ENCODE results near the gene KRT76.

The KRT76 gene

DNA sequence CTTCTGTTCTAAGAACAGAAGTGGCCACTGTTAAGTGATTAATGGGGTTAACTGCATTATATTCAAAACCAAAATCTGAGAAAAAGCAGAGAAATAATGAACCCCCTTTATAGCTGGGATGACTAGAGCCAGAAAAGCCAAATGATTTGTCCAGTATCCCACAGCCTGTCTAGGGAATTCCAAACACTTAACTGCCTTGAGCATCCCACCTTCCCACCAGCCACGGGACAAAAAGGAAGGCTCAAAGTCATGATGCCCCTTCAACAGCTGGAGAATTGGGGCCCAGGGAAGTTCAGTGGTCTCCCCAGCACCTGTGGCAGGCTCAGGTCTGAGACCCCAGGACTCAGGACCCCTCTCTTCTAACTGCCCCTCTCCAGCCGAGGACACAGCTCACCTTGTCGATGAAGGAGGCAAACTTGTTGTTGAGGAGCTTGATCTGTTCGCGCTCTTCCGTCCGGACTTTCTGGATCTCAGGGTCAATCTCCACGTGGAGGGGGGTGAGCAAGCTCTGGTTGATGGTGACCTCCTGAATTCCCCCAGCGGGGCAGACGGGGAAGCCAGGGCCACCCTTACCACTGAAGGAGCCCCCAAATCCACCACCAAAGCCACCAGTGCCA lies 36.2 kb upstream of the KRT76 start:
- in situ Hi-C loops (cut with MboI; ENCODE audit: low sequenced_read_pairs, unreplicated experiment) = no loop called here
- DNase-seq (ENCODE audit: low spot score) = no peak

DNA sequence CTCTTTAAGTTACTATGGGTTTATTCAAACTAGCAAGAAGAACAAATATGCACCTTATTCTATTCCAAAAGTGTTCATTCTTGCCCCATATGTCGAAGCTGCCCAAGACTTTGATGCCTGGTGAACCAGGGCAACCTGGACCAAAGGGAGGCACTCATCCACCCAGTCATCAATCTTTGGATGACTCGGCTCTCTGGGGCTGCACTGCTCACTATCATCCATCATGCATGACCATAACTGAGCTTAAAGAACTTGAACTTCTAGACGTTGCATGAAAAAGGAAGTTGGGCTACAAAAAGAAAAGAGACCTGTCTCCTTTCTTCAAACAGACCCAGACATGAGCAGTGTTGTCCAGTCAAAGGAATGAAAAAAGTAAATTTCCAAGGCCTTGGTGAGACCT lies 35.6 kb upstream of the KRT76 start:
- in situ Hi-C loops (cut with MboI; ENCODE audit: low sequenced_read_pairs, unreplicated experiment) = no loop called here
- TF ChIP-seq, protein P1, sequence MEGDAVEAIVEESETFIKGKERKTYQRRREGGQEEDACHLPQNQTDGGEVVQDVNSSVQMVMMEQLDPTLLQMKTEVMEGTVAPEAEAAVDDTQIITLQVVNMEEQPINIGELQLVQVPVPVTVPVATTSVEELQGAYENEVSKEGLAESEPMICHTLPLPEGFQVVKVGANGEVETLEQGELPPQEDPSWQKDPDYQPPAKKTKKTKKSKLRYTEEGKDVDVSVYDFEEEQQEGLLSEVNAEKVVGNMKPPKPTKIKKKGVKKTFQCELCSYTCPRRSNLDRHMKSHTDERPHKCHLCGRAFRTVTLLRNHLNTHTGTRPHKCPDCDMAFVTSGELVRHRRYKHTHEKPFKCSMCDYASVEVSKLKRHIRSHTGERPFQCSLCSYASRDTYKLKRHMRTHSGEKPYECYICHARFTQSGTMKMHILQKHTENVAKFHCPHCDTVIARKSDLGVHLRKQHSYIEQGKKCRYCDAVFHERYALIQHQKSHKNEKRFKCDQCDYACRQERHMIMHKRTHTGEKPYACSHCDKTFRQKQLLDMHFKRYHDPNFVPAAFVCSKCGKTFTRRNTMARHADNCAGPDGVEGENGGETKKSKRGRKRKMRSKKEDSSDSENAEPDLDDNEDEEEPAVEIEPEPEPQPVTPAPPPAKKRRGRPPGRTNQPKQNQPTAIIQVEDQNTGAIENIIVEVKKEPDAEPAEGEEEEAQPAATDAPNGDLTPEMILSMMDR (IDR thresholded peaks at IDR 0.05; ENCODE audit: borderline replicate concordance, control extremely low read depth, extremely low read depth, insufficient read depth, missing control alignments) = no peak
- no peak for DNase-seq (ENCODE audit: low spot score)

More for the DNA sequence above, 36.2 kb upstream of the KRT76 start:
- TF ChIP-seq, protein P1 (IDR thresholded peaks at IDR 0.05; ENCODE audit: borderline replicate concordance, control extremely low read depth, extremely low read depth, insufficient read depth, missing control alignments) = no peak

DNA sequence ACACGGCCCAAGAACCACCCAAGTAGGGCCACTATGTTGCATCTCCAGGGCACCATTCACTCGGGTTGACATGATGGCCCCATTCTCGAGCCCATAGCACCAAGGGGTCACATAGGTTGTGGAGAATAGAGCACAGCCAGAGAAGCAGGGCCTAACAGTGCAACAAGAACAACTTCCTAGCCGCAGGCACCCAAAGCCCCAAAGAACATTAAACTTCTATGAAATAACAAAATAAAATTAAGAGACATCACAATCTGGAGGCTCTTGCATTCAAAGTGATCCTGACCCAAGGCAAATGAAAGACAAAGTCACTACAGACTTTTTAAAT lies 34.9 kb upstream of the KRT76 start:
- in situ Hi-C loops (cut with MboI; ENCODE audit: low sequenced_read_pairs, unreplicated experiment) = no loop called here
- no peak for DNase-seq (ENCODE audit: low spot score)
- TF ChIP-seq, protein P1 (IDR thresholded peaks at IDR 0.05; ENCODE audit: borderline replicate concordance, control extremely low read depth, extremely low read depth, insufficient read depth, missing control alignments) = no peak

DNA sequence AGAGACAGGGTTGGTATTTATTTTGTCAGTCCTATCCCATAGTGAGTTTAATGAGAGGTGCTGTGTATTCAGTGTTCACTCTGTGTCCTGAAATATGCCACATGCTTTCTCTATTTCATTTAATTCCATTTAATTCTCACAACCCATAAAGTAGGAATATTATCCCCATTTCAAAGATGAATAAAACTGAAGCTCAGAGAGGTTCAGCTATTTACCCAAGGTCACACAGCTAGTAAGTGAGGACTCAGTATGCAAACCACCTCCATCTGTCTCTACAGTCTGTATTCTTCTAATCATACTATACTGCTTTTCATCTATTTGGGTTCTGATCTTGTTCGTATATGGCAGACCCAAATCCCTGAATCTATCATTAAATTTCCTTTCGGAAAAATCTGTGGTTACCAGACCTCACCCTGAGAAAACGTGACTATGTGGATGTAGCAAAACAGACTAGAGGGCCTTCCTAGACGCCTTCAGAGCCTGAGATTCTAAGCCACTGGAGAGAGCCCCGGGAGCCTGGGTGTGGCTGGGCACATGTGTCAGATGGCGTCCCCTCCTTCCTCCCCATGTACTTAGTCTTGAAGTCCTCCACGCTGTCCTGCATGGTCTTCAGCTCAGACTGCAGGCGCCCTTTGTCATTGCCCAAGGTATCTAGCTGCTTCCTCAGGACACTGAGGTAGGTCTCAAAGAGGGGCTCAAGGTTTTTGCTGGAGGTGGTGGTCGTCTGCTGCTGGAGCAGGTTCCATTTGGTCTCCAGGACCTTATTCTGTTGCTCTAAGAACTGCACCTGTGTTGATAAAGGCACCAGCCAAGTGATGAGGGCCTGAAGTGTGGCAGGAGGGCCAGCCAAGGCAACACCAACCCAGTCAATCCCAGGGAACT lies 34.3 kb upstream of the KRT76 start:
- in situ Hi-C loops (cut with MboI; ENCODE audit: low sequenced_read_pairs, unreplicated experiment) = no loop called here
- TF ChIP-seq, protein P1 (IDR thresholded peaks at IDR 0.05; ENCODE audit: borderline replicate concordance, control extremely low read depth, extremely low read depth, insufficient read depth, missing control alignments) = no peak

DNA sequence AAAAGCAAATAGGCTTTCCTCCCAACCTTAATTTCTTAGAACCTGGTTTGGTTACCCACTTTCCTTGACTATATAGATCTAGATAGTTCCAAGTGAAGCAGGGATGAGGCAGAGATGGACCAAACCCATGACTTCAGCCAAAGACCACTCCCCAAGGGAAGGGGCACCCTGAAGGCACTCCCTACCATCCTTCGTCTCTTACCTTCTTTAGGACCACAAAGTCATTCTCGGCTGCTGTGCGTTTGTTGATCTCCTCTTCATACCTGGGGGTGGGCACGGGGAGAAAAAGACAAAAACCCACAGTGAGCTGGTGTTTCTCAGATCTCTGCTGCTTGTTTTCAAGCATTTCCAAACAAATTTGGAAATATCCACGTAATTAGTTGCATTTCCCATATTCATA lies 33.4 kb upstream of the KRT76 start:
- TF ChIP-seq, protein P1 (IDR thresholded peaks at IDR 0.05; ENCODE audit: borderline replicate concordance, control extremely low read depth, extremely low read depth, insufficient read depth, missing control alignments) = no peak
- DNase-seq (ENCODE audit: low spot score) = no peak
- in situ Hi-C loops (cut with MboI; ENCODE audit: low sequenced_read_pairs, unreplicated experiment) = no loop called here

More for the DNA sequence above, 34.3 kb upstream of the KRT76 start:
- DNase-seq (ENCODE audit: low spot score) = no peak

DNA sequence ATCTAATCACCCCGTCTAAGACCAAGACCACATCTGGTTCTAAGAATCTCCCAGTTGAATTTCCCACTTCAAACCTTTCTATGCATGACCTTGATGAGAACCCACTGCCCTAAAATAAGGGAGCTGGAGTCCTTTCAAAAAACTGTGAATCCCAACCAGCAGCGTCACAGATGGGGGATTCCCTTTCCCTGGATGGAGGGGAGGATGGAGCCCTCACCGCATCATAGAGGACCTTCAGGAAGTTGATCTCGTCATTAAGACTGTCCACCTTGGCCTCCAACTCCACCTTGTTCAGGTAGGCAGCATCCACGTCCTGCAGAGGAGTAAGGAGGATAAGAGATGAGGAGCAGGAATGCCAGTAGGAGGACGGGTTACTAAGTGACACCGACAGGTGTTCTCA lies 32.0 kb upstream of the KRT76 start:
- TF ChIP-seq, protein P1 (IDR thresholded peaks at IDR 0.05; ENCODE audit: borderline replicate concordance, control extremely low read depth, extremely low read depth, insufficient read depth, missing control alignments) = no peak
- in situ Hi-C loops (cut with MboI; ENCODE audit: low sequenced_read_pairs, unreplicated experiment) = no loop called here
- no peak for DNase-seq (ENCODE audit: low spot score)
